Measurements from ENCODE around the gene KRTAP5-5.

GRCh38 chr11:1650918-1651262 is 21.3 kb downstream of the KRTAP5-5 start:
- TF ChIP-seq, protein P1, sequence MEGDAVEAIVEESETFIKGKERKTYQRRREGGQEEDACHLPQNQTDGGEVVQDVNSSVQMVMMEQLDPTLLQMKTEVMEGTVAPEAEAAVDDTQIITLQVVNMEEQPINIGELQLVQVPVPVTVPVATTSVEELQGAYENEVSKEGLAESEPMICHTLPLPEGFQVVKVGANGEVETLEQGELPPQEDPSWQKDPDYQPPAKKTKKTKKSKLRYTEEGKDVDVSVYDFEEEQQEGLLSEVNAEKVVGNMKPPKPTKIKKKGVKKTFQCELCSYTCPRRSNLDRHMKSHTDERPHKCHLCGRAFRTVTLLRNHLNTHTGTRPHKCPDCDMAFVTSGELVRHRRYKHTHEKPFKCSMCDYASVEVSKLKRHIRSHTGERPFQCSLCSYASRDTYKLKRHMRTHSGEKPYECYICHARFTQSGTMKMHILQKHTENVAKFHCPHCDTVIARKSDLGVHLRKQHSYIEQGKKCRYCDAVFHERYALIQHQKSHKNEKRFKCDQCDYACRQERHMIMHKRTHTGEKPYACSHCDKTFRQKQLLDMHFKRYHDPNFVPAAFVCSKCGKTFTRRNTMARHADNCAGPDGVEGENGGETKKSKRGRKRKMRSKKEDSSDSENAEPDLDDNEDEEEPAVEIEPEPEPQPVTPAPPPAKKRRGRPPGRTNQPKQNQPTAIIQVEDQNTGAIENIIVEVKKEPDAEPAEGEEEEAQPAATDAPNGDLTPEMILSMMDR (conservative IDR thresholded peaks at IDR 0.05; ENCODE audit: low read length), result no peak
- no peak for TF ChIP-seq EZH2phosphoT487 (IDR thresholded peaks at IDR 0.05; ENCODE audit: borderline replicate concordance)

Data from Loucy (cell line).